ENCODE data around the gene CD247.
A peak's percentile ranks its signal among the peaks of the same experiment; 100 is the strongest.

CD247 gene

GRCh38 chr1:167489571-167490340, 28.6 kb downstream of the CD247 start:
- DNase-seq (ENCODE audit: low read depth in 4 of 4, low spot score in 1 of 4), result no peak

- DNase-seq (ENCODE audit: low read depth in 4 of 4, low spot score in 1 of 4), result no peak
Observed at GRCh38 chr1:167488786-167489185, 29.5 kb downstream of the CD247 start.

- DNase-seq (ENCODE audit: low read depth in 4 of 4, low spot score in 1 of 4), result no peak
Observed at GRCh38 chr1:167487614-167488013, 30.7 kb downstream of the CD247 start.

- no peak for DNase-seq (ENCODE audit: low read depth in 4 of 4, low spot score in 1 of 4)
Observed at GRCh38 chr1:167486090-167486824, 32.1 kb downstream of the CD247 start.

GRCh38 chr1:167484726-167485502, 33.4 kb downstream of the CD247 start:
- no peak for DNase-seq (ENCODE audit: low read depth in 4 of 4, low spot score in 1 of 4)

- DNase-seq (ENCODE audit: low read depth in 4 of 4, low spot score in 1 of 4), result no peak
Observed at GRCh38 chr1:167483790-167484189, 34.5 kb downstream of the CD247 start.

- peak in 1 of 4 experiments; percentile 46 for DNase-seq (ENCODE audit: low read depth in 4 of 4, low spot score in 1 of 4)
Observed at GRCh38 chr1:167482184-167482583, 36.1 kb downstream of the CD247 start.

GRCh38 chr1:167479331-167479979, 38.9 kb downstream of the CD247 start:
- DNase-seq (ENCODE audit: low read depth in 4 of 4, low spot score in 1 of 4), result no peak

- DNase-seq (ENCODE audit: low read depth in 4 of 4, low spot score in 1 of 4), result no peak
Observed at GRCh38 chr1:167477986-167478385, 40.3 kb downstream of the CD247 start.

- no peak for DNase-seq (ENCODE audit: low read depth in 4 of 4, low spot score in 1 of 4)
Observed at GRCh38 chr1:167476061-167476460, 42.3 kb downstream of the CD247 start.

- no peak for DNase-seq (ENCODE audit: low read depth in 4 of 4, low spot score in 1 of 4)
Observed at GRCh38 chr1:167474191-167474641, 44.1 kb downstream of the CD247 start.

GRCh38 chr1:167473761-167474160, 44.6 kb downstream of the CD247 start:
- DNase-seq (ENCODE audit: low read depth in 4 of 4, low spot score in 1 of 4), result no peak

- DNase-seq (ENCODE audit: low read depth in 4 of 4, low spot score in 1 of 4), result peak in 1 of 4 experiments; percentile 45
Observed at GRCh38 chr1:167472752-167473521, 45.4 kb downstream of the CD247 start.

GRCh38 chr1:167471568-167471967, 46.8 kb downstream of the CD247 start:
- no peak for DNase-seq (ENCODE audit: low read depth in 4 of 4, low spot score in 1 of 4)

GRCh38 chr1:167469280-167469965, 48.9 kb downstream of the CD247 start:
- DNase-seq (ENCODE audit: low read depth in 4 of 4, low spot score in 1 of 4), result no peak

- DNase-seq (ENCODE audit: low read depth in 4 of 4, low spot score in 1 of 4), result no peak
Observed at GRCh38 chr1:167467752-167468151, 50.6 kb downstream of the CD247 start.

- DNase-seq (ENCODE audit: low read depth in 4 of 4, low spot score in 1 of 4), result no peak
Observed at GRCh38 chr1:167467126-167467710, 51.1 kb downstream of the CD247 start.

GRCh38 chr1:167465743-167466142, 52.6 kb downstream of the CD247 start:
- no peak for DNase-seq (ENCODE audit: low read depth in 4 of 4, low spot score in 1 of 4)

GRCh38 chr1:167465018-167465417, 53.3 kb downstream of the CD247 start:
- DNase-seq (ENCODE audit: low read depth in 4 of 4, low spot score in 1 of 4), result no peak
